MM.1S (cell line): ENCODE data around the gene RPL38.
"Not testable (repeated sequence)": the region's sequence is repeated elsewhere in the genome, so short reads cannot be mapped to it uniquely, and the experiment has no call there.

Experiments
- DNase-seq: peaks from one replicate; pipeline ENCODE4 v3.0.0-alpha.2; 2015
- H2AFZ ChIP-seq: fragments of 300-600 bp; sonication (generic); 2 replicates; pipeline ENCODE4 v1.6.0; 2016; ENCODE audit warnings: antibody characterized with exemption, low read length
- H3F3A ChIP-seq: fragments of 300-600 bp; sonication (generic); 2 replicates; pipeline ENCODE4 v1.6.1; 2016; ENCODE audit warnings: mild to moderate bottlenecking, antibody characterized with exemption, low read length, moderate library complexity, mixed read lengths; ENCODE audit not compliant: insufficient read depth
- H3K27ac ChIP-seq: fragments of 300-600 bp; sonication (generic); 2 replicates; pipeline ENCODE4 v1.5.1; 2016; ENCODE audit warnings: mild to moderate bottlenecking, low read length
- H3K27me3 ChIP-seq: fragments of 300-600 bp; sonication (generic); replicated peaks from 2 replicates; pipeline ENCODE4 v1.6.0; 2016; ENCODE audit warnings: low read length; ENCODE audit not compliant: insufficient read depth
- H3K36me3 ChIP-seq: fragments of 300-600 bp; sonication (generic); replicated peaks from 2 replicates; pipeline ENCODE4 v1.6.1; 2016; ENCODE audit warnings: mild to moderate bottlenecking, low read length, mixed read lengths; ENCODE audit not compliant: insufficient read depth
- H3K4me1 ChIP-seq: fragments of 300-600 bp; sonication (generic); 2 replicates; pipeline ENCODE4 v1.6.1; 2016; ENCODE audit warnings: low read length, mixed read lengths
- H3K4me2 ChIP-seq: fragments of 300-600 bp; sonication (generic); 2 replicates; pipeline ENCODE4 v1.6.0; 2016; ENCODE audit warnings: low read depth, low read length
- H3K4me3 ChIP-seq: fragments of 300-600 bp; sonication (generic); 2 replicates; pipeline ENCODE4 v1.5.1; 2016; ENCODE audit warnings: low read length, mixed read lengths
- H3K79me2 ChIP-seq: fragments of 300-600 bp; sonication (generic); 2 replicates; pipeline ENCODE4 v1.6.1; 2016; ENCODE audit warnings: mixed run types, low read length, mixed read lengths
- H3K9ac ChIP-seq: fragments of 300-600 bp; sonication (generic); 2 replicates; pipeline ENCODE4 v1.6.1; 2016; ENCODE audit warnings: low read length, mixed read lengths
- H3K9me2 ChIP-seq: fragments of 300-600 bp; sonication (generic); replicated peaks from 2 replicates; pipeline ENCODE4 v1.6.1; 2016; ENCODE audit warnings: mild to moderate bottlenecking, low read length, mixed read lengths; ENCODE audit not compliant: insufficient read depth
- H3K9me3 ChIP-seq: fragments of 300-600 bp; sonication (generic); replicated peaks from 2 replicates; pipeline ENCODE4 v1.6.1; 2016; ENCODE audit warnings: mild to moderate bottlenecking, low read length, mixed read lengths; ENCODE audit not compliant: insufficient read depth
- H4K20me1 ChIP-seq: fragments of 300-600 bp; sonication (generic); 2 replicates; pipeline ENCODE4 v1.6.1; 2016; ENCODE audit warnings: mild to moderate bottlenecking, low read length, moderate library complexity, mixed read lengths; ENCODE audit not compliant: insufficient read depth
- CTCF ChIP-seq: fragments of 300-600 bp; sonication (generic); IDR thresholded peaks from 2 replicates; pipeline ENCODE4 v1.5.1; 2016; ENCODE audit warnings: antibody characterized with exemption, low read length, mixed read lengths
- EZH2 ChIP-seq: fragments of 300-600 bp; sonication (generic); optimal IDR thresholded peaks from 2 replicates; pipeline ENCODE3; 2017; ENCODE audit warnings: low read depth, mild to moderate bottlenecking, antibody characterized with exemption, low read length, mixed read lengths
- EZH2phosphoT487 ChIP-seq: fragments of 300-600 bp; sonication (generic); IDR thresholded peaks from 2 replicates; pipeline ENCODE4 v1.6.1; 2018; ENCODE audit warnings: antibody characterized with exemption, low read length

Gene RPL38

GRCh38 chr17:74185571-74186185, 17.8 kb upstream of the RPL38 start:
- no peak for DNase-seq
- H3K4me3 ChIP-seq = no peak overlapping the region
- no peak overlapping the region for H3K4me2 ChIP-seq
- peaks cover 84% of the 10 kb centered on the region for H3K27me3 ChIP-seq
- no peaks in the 10 kb centered on the region for H3K9me2 ChIP-seq
- H3K27ac ChIP-seq = no peak overlapping the region
- no peak for TF ChIP-seq EZH2
- no peak for TF ChIP-seq EZH2phosphoT487
- no peak for TF ChIP-seq CTCF
- H3K4me1 ChIP-seq = no peaks in the 10 kb centered on the region
- no peaks in the 10 kb centered on the region for H3K36me3 ChIP-seq
- H4K20me1 ChIP-seq = no peaks in the 10 kb centered on the region
- H3F3A ChIP-seq = no peaks in the 10 kb centered on the region
- no peak overlapping the region for H2AFZ ChIP-seq
- H3K9ac ChIP-seq = no peak overlapping the region
- no peaks in the 10 kb centered on the region for H3K79me2 ChIP-seq
- H3K9me3 ChIP-seq = no peaks in the 10 kb centered on the region

- Histone ChIP-seq H3K9me2 (no peaks in the 10 kb centered on the region), H2AFZ (no peak overlapping the region), H3K36me3 (no peaks in the 10 kb centered on the region), H3K27ac (no peak overlapping the region), H4K20me1 (no peaks in the 10 kb centered on the region), H3F3A (no peaks in the 10 kb centered on the region), H3K9me3 (no peaks in the 10 kb centered on the region), H3K4me1 (no peaks in the 10 kb centered on the region), H3K4me3 (no peak overlapping the region), H3K27me3 (peaks cover 80% of the 10 kb centered on the region), H3K79me2 (no peaks in the 10 kb centered on the region), H3K4me2 (no peak overlapping the region), H3K9ac (no peak overlapping the region)
- TF ChIP-seq CTCF = no peak
- TF ChIP-seq EZH2phosphoT487 = no peak
- no peak for TF ChIP-seq EZH2
- DNase-seq = no peak
Measured at GRCh38 chr17:74186498-74186897, 17.0 kb upstream of the RPL38 start.

- Histone ChIP-seq H3K4me1 (no peaks in the 10 kb centered on the region), H3K27ac (no peak overlapping the region), H3K9me3 (no peaks in the 10 kb centered on the region), H3K4me2 (no peak overlapping the region), H3K4me3 (no peak overlapping the region), H3K9me2 (no peaks in the 10 kb centered on the region), H4K20me1 (no peaks in the 10 kb centered on the region), H2AFZ (no peak overlapping the region), H3K9ac (no peak overlapping the region), H3K79me2 (no peaks in the 10 kb centered on the region), H3K27me3 (peaks cover 73% of the 10 kb centered on the region), H3F3A (no peaks in the 10 kb centered on the region), H3K36me3 (no peaks in the 10 kb centered on the region)
- TF ChIP-seq CTCF (no peak), EZH2phosphoT487 (no peak), EZH2 (no peak)
- DNase-seq = no peak
Measured at GRCh38 chr17:74187761-74188160, 15.7 kb upstream of the RPL38 start.

GRCh38 chr17:74188687-74189086, 14.8 kb upstream of the RPL38 start:
- not testable (repeated sequence) for H3K4me2 ChIP-seq, H3K9ac ChIP-seq, H3K9me2 ChIP-seq, H3K79me2 ChIP-seq, H2AFZ ChIP-seq, H3K9me3 ChIP-seq, DNase-seq, H3K4me3 ChIP-seq, H3K27ac ChIP-seq, H3K4me1 ChIP-seq, H4K20me1 ChIP-seq, H3K36me3 ChIP-seq, H3F3A ChIP-seq
- peaks cover 73% of the 10 kb centered on the region for H3K27me3 ChIP-seq
